ENCODE results near the gene MALRD1.

GRCh38 chr10:19658622-19659233, 610.1 kb downstream of the MALRD1 start:
- TF ChIP-seq CTCF (IDR thresholded peaks at IDR 0.05) = no peak
- TF ChIP-seq POLR2A (IDR thresholded peaks at IDR 0.05) = no peak
